GM13977 (cell line): ENCODE measurements around the gene LRRFIP1.

ENCODE experiments used
- DNase-seq: peaks from one replicate; pipeline ENCODE4 v3.0.0; 2012; ENCODE audit warnings: low spot score
- in situ Hi-C: fragments of 300-500 bp; cut with MboI; formaldehyde crosslinking; loops from one replicate; pipeline ENCODE4 v1.12.0; 2022; ENCODE audit warnings: low sequenced_read_pairs, low pct_unique_long_range_greater_than_20kb, mixed read lengths, inconsistent platforms; ENCODE audit not compliant: unreplicated experiment
- TF ChIP-seq, protein P1 (sequence below): IDR thresholded peaks from 2 replicates; pipeline ENCODE4 v1.5.1; 2012; ENCODE audit warnings: mild to moderate bottlenecking, control low read depth; ENCODE audit not compliant: insufficient read depth; ENCODE audit errors: extremely low read depth, missing control alignments

Gene LRRFIP1

DNA sequence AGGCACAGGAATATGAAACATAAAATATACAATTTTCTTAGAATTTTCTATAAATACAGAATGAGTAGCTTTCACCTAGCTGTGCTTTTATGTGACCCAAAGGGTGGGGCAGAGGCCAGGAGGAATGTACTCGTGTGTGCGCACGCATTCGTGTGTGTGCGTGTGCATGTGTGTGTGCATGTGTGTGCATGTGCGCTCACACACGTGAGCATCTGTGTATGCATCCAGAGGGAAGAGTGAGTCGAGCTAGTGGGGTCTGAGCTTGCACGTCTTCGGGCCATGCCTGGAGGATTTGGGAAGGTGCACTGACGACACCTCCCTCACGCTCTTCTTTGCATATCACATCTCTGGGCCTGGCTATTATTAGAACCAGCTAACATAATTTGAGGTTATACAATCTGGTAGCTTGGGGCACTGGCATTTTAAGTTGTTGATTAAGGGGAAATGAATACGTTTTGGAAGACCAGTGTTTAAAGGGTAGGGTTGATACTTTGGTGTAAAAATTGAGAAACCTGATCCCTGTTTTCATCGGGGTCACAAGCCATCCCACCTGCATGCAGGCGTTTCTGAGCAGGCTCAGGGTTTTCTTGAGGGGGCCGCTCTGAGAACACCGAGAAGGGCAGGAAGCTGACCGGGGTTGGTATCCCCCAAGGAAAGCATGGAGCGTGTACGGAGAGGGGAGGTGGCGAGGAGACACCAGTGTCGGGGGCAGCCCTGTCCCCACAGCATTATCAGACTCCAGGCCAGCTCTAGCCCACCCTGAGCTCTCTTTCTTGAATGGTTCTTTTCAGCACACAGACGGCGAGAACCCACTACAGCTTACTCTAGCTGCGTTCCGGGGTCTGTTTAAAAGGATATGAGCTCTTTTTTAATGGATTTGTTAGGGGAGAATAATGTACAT is 85.3 kb downstream of the LRRFIP1 start:
- TF ChIP-seq, protein P1, sequence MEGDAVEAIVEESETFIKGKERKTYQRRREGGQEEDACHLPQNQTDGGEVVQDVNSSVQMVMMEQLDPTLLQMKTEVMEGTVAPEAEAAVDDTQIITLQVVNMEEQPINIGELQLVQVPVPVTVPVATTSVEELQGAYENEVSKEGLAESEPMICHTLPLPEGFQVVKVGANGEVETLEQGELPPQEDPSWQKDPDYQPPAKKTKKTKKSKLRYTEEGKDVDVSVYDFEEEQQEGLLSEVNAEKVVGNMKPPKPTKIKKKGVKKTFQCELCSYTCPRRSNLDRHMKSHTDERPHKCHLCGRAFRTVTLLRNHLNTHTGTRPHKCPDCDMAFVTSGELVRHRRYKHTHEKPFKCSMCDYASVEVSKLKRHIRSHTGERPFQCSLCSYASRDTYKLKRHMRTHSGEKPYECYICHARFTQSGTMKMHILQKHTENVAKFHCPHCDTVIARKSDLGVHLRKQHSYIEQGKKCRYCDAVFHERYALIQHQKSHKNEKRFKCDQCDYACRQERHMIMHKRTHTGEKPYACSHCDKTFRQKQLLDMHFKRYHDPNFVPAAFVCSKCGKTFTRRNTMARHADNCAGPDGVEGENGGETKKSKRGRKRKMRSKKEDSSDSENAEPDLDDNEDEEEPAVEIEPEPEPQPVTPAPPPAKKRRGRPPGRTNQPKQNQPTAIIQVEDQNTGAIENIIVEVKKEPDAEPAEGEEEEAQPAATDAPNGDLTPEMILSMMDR: no peak
- in situ Hi-C loops: no loop called here
- no peak for DNase-seq

- no peak for DNase-seq
- TF ChIP-seq, protein P1: no peak
- in situ Hi-C loops: no loop called here
Measured at GRCh38 chr2:237714690-237715458, 87.5 kb downstream of the LRRFIP1 start.

GRCh38 chr2:237715459-237715947 is 88.1 kb downstream of the LRRFIP1 start:
- in situ Hi-C loops: no loop called here
- TF ChIP-seq, protein P1: no peak
- DNase-seq: no peak

- in situ Hi-C loops: no loop called here
- DNase-seq: no peak
- TF ChIP-seq, protein P1: no peak
Measured at GRCh38 chr2:237716011-237716410, 88.6 kb downstream of the LRRFIP1 start.

DNA sequence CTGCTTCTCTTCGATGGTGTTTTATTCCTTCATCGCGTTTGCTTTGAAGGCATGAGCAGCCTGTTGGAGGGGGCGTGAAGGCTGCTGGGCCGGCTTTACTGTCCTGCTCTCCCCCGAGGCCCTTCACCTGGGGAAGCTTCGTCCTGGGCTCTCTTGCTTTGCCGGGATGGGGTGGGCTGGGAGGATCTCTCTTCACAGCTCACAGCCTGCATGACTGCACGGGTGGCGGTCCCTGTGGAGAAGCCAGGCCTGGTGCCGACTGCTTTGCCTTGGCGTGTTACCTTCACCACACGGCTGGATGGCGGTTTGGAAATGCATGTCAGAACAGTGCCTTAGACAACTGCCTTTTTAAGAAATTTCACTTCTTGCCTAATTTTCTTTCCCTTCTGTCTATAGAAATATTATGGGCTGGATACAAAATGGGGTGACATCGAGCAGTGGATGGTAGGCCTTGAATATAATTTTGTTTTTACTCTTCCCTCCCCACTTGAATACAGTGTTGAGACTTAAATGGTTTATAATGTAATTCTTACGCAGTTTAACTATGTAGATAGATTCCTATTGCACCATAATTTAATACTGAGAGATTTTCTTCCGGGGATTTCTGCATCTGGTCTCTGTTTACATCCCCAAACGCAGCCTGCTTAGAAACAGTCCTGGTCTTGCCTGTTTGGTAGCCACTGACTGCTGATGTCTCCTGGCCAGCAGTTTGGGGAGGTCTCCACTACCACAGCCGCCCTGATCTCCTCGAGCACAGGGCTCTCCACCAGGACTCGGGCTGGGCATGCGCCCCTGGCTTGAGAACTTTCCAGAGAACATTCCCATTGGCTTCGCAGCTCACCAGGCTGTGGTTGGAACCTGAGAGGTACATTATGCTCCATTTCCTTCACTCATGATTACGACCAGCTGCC is 90.2 kb downstream of the LRRFIP1 start:
- DNase-seq: no peak
- in situ Hi-C loops: no loop called here
- TF ChIP-seq, protein P1: no peak

DNA sequence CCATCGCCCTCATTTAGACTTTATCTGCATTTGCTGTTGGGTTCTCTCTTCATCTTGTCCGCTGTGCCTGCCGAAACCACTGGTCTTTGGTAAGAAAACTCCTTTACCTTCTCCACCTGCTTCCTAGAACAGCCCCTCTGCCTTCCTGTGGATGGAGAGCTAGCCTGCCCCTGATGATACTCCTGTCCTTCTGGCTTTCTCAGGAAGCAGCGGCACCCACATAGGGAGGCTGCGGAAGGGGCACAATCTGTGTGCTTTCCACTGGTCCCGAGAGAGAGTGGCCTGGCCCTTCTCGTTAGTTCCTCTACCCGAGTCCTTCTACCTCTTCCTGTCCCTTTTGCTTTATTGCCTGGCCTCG is 90.9 kb downstream of the LRRFIP1 start:
- in situ Hi-C loops: no loop called here
- TF ChIP-seq, protein P1: no peak
- no peak for DNase-seq
